M059J (cell line): Measurements from ENCODE around the gene NACC2. TPM values are rescaled to one million over a fixed set of nuclear protein-coding genes. Genes with fewer than 3 reads are reported as not detected.

Experiments
- DNase-seq: peaks from one replicate; pipeline ENCODE4 v3.0.0-alpha.2; 2012; ENCODE audit warnings: low read depth
- total RNA-seq: library from RNA; depleted of rRNA; stranded (reverse); fragments of >200 nt; shearing (Covaris generic); gene quantifications from 2 replicates; pipeline ENCODE4 v1.2.3, GENCODE V29; 2014

Gene NACC2
- total RNA-seq, 1 experiment from 2014 or later: 9.8 TPM

DNA sequence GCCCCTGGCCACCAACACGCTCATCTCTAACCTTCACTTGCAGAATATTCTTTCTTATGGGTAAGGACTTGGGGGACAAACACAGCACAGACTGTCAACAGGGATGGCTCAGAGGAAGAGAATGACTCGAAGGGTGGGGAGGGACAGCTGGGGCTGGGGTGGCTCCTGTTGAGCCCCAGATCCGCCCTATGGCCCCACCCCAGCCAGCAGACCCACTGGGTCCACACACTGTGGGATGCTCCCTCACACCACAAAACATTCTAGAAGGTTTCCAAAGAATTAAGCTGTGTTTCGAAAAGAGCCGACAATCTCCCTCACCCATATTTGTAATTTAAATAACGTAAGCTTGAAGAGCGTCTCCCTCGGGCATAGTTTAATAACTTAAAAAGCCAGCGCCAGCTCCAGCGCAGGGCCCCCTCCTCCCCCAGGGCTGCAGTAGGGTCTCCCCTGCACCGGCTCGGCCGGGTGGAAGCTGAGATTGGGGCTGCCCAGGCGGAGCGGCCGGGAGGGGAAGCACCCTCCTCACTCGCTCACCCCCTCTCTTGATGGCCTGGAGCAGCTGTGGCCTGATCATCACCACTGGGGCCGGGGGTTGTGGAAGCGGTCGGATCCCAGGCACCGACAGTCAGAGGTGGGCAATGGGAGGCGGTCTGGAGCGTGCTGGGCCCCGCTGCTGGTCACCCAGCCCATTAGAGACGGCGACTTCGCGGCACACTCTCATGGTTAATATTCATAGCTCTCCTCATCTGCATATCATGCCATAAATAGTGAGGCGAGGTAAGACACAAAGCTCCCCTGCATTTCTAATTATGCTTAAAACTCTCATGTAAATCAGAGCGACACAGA is 37.6 kb downstream of the NACC2 start:
- DNase-seq: no peak

GRCh38 chr9:136056546-136057235 is 38.4 kb downstream of the NACC2 start:
- no peak for DNase-seq

GRCh38 chr9:136055715-136056545 is 39.2 kb downstream of the NACC2 start:
- no peak for DNase-seq

GRCh38 chr9:136054798-136055714 is 40.0 kb downstream of the NACC2 start:
- DNase-seq: no peak

GRCh38 chr9:136054146-136054545 is 40.9 kb downstream of the NACC2 start:
- no peak for DNase-seq

GRCh38 chr9:136053757-136054142 is 41.3 kb downstream of the NACC2 start:
- peak; percentile 28 for DNase-seq

DNA sequence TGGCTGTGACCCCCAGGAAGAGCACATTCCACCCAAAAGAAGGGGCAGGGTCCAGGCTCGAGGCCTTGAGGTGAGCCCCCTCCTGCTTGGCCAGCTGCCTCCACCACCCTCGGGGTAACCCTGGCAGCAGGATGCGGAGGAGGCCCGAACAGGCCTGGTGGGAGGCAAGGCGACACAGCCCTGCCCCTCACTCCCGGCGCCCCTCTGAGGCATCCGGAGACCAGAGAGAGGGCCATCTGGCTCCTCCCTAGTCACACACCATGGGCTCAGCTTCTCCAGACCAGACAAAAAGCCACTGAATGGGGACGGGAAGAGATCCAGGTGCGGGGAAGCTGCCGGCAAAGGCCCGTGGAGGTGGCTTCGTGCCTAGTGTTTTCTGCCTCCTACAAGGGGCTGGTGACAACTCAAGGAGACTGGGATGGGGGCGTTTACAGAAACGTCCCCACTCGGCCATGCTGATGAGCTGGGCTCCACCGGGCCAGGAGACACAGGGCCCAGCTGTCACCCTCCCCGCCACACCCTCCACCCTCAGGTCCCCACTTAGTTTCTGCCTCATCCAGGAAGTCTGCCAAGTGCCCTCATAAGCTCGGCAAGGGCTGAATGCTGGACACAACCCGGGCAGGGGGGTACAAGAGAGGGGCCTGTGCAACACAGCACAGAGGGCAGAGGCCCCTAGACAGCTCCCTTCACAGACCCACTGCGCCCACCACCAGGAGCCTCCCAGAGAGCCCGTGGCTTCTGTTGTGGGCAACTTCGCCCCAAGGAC is 41.9 kb downstream of the NACC2 start:
- peak; percentile 37 for DNase-seq

DNA sequence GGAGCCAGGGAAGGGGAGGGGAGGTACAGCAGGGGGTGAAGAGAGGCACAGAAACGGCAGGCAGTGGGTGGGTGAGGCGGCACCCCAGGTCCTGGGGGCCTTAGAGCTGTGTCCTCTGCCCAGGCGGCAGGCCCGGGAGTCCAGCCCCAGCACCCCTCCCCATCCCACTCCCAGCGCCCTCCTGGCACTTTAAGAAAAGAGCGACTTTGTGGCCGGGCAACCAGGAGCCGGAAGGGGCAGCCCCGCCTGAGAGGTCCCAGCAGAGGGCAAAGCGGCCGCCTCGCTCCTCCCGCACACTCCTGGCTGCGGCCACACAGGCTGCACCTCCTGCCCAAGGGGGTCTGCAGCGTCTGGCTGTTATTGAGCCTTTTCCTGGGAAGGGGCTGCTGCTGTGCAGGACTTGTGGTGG is 42.6 kb downstream of the NACC2 start:
- DNase-seq: peak; percentile 83

DNA sequence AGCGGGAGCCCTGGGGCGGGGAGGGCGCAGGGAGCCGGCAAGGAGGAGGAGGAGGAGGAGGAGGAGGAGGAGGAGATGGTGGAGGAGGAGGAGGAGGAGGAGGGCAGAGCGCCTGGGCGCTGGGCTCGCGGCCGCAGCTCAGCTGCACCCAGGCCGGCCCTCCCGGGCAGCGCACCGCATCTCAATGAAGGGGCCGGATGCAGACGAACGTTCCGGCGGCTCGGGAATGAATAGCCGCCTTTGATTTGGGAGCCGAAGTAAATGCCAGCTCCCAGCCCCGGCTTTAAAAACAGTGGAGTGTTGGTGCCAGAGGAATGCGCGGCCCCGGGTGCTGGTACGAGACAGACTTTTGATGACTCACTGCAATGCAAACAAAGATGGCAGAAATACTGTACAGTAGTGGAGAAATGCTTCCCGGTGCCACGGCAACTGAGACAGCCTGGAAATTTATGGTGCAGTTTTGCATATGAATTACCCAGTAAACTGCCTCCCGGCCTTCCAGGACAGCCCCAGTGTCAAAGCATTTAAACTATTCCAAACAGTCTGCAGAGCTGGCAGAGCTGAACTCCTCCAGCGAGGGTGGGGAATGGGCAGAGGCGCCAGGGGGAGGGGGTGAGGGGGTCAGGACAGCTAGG is 43.1 kb downstream of the NACC2 start:
- peak; percentile 94 for DNase-seq

GRCh38 chr9:136051453-136051836 is 43.6 kb downstream of the NACC2 start:
- peak; percentile 29 for DNase-seq

DNA sequence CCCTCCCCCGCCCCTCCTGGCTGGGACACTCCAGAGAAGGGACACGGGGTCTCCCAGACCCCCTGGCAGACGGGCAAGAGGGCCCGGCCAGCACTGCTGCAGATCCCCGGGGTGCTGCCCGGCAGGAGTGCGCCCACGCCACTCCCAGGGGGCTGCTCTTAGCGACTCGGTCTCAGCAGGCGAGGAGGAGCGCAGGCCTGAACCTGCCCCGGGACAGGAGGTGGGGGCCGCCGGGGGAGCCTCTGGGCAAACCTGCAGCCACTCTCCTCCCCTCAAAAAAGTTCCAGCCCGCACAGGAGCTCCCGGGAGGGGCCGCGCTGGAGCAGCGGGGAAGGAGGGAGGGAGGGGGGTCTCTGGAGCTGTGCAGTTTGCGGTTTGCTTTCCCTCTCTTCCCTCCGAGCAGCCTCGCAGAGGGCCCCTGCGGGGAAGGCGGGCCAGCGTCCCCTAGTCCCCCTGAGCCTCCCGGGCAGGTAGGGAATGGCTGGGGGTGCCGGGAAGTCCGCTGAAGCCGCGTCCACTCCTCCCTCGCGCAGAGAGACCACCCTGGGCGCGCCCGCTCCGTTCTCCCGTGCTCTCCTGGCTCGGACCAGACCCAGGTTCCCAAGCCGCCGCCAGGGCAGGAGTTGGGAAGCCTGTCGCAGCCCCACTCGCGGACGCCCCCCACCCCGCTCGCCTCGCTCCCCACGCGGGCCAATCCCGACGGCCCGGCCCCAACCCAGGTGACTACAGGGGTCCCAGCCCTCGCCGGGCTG is 44.2 kb downstream of the NACC2 start:
- peak; percentile 6 for DNase-seq

DNA sequence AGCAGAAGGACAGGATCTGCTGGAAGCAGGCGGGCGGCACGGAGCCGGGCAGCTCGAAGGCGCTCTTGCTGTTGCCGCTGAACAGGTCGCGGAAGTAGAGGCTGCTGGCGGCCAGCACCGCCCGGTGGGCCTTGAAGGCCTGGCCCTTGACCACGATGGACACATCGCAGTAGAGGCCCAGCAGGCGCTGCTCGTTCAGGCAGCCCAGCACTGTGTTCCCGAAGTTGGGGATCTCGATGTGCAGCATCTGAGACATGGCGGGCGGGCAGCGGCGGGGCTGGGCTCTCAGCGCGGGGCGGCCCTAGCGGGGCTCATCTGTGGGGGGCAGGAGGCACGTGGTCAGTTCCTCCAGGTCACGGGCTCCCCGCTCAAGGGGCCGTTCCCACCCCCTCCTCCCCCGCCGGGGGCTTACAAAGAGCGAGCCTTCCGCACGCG is 44.8 kb downstream of the NACC2 start:
- DNase-seq: no peak

- no peak for DNase-seq
These were observed 45.4 kb downstream of the NACC2 start for GRCh38 chr9:136049491-136050265.

DNA sequence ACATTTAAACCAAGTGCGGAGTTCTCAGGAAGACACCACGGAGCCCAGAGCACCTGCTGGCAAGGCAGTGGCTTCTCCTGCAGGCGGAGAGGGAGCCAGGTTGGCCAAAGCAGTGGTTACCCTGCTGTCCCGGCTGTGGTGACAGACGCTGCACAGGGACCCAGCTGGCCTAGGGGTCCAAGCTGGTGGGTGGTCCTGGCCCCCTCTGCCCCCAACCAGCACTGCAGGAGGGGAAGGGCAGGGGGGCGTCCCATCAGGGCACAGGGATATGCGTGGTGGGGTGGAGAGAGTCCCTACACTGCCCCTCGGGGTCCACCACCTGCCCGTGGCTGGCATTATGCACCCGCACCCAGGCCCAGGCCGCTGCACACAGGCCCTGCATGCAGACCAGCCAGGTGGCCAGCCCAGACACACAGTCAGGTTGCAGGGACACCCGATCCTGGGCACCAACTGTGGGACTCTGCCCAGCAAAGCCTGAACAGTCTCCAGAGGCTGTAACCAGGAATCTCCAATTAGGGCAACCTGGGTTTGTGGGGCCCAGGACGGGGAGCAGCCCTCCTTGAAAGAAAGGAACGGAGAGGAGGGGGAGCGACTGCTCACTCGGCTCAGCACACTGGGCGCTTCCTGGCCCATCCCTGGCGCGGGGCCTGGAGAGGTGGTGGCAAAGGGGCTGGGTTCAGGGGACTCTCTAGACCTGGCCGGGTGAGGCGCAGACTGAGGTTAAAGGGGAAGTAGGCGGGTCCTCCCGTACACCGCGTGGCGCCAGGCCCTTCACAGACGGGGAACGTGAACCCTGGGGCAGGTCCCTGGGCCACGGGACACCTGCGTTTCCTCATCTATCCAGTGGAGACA is 46.3 kb downstream of the NACC2 start:
- no peak for DNase-seq

- no peak for DNase-seq
These were observed 47.1 kb downstream of the NACC2 start for GRCh38 chr9:136047775-136048559.

GRCh38 chr9:136047076-136047774 is 47.9 kb downstream of the NACC2 start:
- DNase-seq: no peak
